ENCODE results near the gene LMCD1.

The LMCD1 gene

GRCh38 chr3:8455526-8456411, 45.9 kb upstream of the LMCD1 start:
- Histone ChIP-seq H2AFZ (ENCODE audit: low read depth, low read length) (no peak overlapping the region), H3K4me1 (ENCODE audit: insufficient read depth, low read length) (no peaks in the 10 kb centered on the region), H3K27ac (ENCODE audit: low read length) (no peak overlapping the region), H3K79me2 (ENCODE audit: insufficient read depth, low read length) (no peaks in the 10 kb centered on the region), H3K4me2 (ENCODE audit: insufficient read depth, low read length) (no peak overlapping the region), H3K27me3 (ENCODE audit: insufficient read depth, low read length, poor library complexity) (peaks cover 4% of the 10 kb centered on the region), H3K4me3 (ENCODE audit: low read depth in 1 of 2, low read length in 2 of 2) (no peak overlapping the region), H3K9ac (ENCODE audit: low read depth, low read length) (no peak overlapping the region), H3K36me3 (ENCODE audit: insufficient read depth, low read length) (no peaks in the 10 kb centered on the region), H3K9me3 (ENCODE audit: insufficient read depth, low read length, severe bottlenecking) (no peaks in the 10 kb centered on the region), H4K20me1 (ENCODE audit: insufficient read depth, low read length) (no peaks in the 10 kb centered on the region)
- TF ChIP-seq CTCF (IDR thresholded peaks at IDR 0.05; ENCODE audit: borderline replicate concordance, extremely low read depth, low read length, poor library complexity, severe bottlenecking) (no peak), EZH2 (IDR thresholded peaks at IDR 0.05; ENCODE audit: borderline replicate concordance, low read depth, low read length, severe bottlenecking) (no peak)
- ATAC-seq (ENCODE audit: insufficient read depth, low read depth) (no peak), DNase-seq (no peak)

- Histone ChIP-seq H3K4me2 (ENCODE audit: insufficient read depth, low read length) (no peak overlapping the region), H3K36me3 (ENCODE audit: insufficient read depth, low read length) (no peaks in the 10 kb centered on the region), H2AFZ (ENCODE audit: low read depth, low read length) (no peak overlapping the region), H3K4me1 (ENCODE audit: insufficient read depth, low read length) (no peaks in the 10 kb centered on the region), H3K4me3 (ENCODE audit: low read depth in 1 of 2, low read length in 2 of 2) (no peak overlapping the region), H3K9me3 (ENCODE audit: insufficient read depth, low read length, severe bottlenecking) (no peaks in the 10 kb centered on the region), H3K79me2 (ENCODE audit: insufficient read depth, low read length) (no peaks in the 10 kb centered on the region), H3K27ac (ENCODE audit: low read length) (no peak overlapping the region), H4K20me1 (ENCODE audit: insufficient read depth, low read length) (no peaks in the 10 kb centered on the region), H3K27me3 (ENCODE audit: insufficient read depth, low read length, poor library complexity) (peaks cover 4% of the 10 kb centered on the region), H3K9ac (ENCODE audit: low read depth, low read length) (no peak overlapping the region)
- DNase-seq, result no peak
- no peak for ATAC-seq (ENCODE audit: insufficient read depth, low read depth)
- TF ChIP-seq CTCF (IDR thresholded peaks at IDR 0.05; ENCODE audit: borderline replicate concordance, extremely low read depth, low read length, poor library complexity, severe bottlenecking) (no peak), EZH2 (IDR thresholded peaks at IDR 0.05; ENCODE audit: borderline replicate concordance, low read depth, low read length, severe bottlenecking) (no peak)
Observed at GRCh38 chr3:8456412-8456811, 45.2 kb upstream of the LMCD1 start.

GRCh38 chr3:8457039-8457438, 44.6 kb upstream of the LMCD1 start:
- no peak for TF ChIP-seq CTCF (IDR thresholded peaks at IDR 0.05; ENCODE audit: borderline replicate concordance, extremely low read depth, low read length, poor library complexity, severe bottlenecking)
- no peak for TF ChIP-seq EZH2 (IDR thresholded peaks at IDR 0.05; ENCODE audit: borderline replicate concordance, low read depth, low read length, severe bottlenecking)
- Histone ChIP-seq H3K4me1 (ENCODE audit: insufficient read depth, low read length) (no peaks in the 10 kb centered on the region), H3K9me3 (ENCODE audit: insufficient read depth, low read length, severe bottlenecking) (no peaks in the 10 kb centered on the region), H3K27ac (ENCODE audit: low read length) (no peak overlapping the region), H3K4me2 (ENCODE audit: insufficient read depth, low read length) (no peak overlapping the region), H3K9ac (ENCODE audit: low read depth, low read length) (no peak overlapping the region), H4K20me1 (ENCODE audit: insufficient read depth, low read length) (no peaks in the 10 kb centered on the region), H3K27me3 (ENCODE audit: insufficient read depth, low read length, poor library complexity) (peaks cover 4% of the 10 kb centered on the region), H3K4me3 (ENCODE audit: low read depth in 1 of 2, low read length in 2 of 2) (no peak overlapping the region), H3K36me3 (ENCODE audit: insufficient read depth, low read length) (no peaks in the 10 kb centered on the region), H3K79me2 (ENCODE audit: insufficient read depth, low read length) (no peaks in the 10 kb centered on the region), H2AFZ (ENCODE audit: low read depth, low read length) (no peak overlapping the region)
- DNase-seq (no peak), ATAC-seq (ENCODE audit: insufficient read depth, low read depth) (no peak)
